ENCODE data around the gene EDNRA.

DNA sequence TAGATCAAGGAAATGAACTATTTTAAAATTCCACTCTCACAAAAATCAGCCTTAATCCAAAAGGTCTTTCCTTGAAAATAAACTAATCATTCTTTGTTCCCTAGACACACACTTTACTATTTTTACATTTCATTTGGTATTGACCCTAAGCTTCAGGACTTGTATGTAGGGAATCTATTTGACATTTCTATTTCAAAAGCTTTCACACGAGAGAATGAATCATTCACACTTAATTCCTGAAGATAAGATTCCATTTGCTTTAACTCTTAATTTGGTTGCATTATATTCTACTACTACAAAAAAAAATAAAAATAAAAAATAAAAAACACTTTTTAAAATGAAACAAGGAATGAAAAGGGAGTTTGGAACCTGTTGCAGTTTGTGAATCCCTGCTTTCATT lies 43.7 kb downstream of the EDNRA start:
- TF ChIP-seq, protein P1, sequence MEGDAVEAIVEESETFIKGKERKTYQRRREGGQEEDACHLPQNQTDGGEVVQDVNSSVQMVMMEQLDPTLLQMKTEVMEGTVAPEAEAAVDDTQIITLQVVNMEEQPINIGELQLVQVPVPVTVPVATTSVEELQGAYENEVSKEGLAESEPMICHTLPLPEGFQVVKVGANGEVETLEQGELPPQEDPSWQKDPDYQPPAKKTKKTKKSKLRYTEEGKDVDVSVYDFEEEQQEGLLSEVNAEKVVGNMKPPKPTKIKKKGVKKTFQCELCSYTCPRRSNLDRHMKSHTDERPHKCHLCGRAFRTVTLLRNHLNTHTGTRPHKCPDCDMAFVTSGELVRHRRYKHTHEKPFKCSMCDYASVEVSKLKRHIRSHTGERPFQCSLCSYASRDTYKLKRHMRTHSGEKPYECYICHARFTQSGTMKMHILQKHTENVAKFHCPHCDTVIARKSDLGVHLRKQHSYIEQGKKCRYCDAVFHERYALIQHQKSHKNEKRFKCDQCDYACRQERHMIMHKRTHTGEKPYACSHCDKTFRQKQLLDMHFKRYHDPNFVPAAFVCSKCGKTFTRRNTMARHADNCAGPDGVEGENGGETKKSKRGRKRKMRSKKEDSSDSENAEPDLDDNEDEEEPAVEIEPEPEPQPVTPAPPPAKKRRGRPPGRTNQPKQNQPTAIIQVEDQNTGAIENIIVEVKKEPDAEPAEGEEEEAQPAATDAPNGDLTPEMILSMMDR (IDR thresholded peaks at IDR 0.05) = no peak
- no peak for TF ChIP-seq POLR2A (IDR thresholded peaks at IDR 0.05)

All from breast epithelium (tissue), 3 donors.